GM04503 (cell line): ENCODE measurements around the gene NYNRIN.
"Not testable (repeated sequence)": the region's sequence is repeated elsewhere in the genome, so short reads cannot be mapped to it uniquely, and the experiment has no call there.

Source experiments
- DNase-seq: peaks from one replicate; pipeline ENCODE4 v3.0.0-alpha.2; 2012; ENCODE audit warnings: low read depth

The NYNRIN gene

GRCh38 chr14:24398653-24399446 is at the start of gene NYNRIN:
TSS of gene NYNRIN (plus strand) at chr14:24399003. CDS start at chr14:24399247, 244 bp downstream.
- DNase-seq: no peak

GRCh38 chr14:24349742-24350141 is 49.1 kb upstream of the NYNRIN start:
- no peak for DNase-seq

- no peak for DNase-seq
Measured at GRCh38 chr14:24351517-24351916, 47.3 kb upstream of the NYNRIN start.

GRCh38 chr14:24353559-24354481 is 45.0 kb upstream of the NYNRIN start:
- peak; percentile 53 for DNase-seq

GRCh38 chr14:24354482-24354825 is 44.3 kb upstream of the NYNRIN start:
- DNase-seq: not testable (repeated sequence)

- DNase-seq: no peak
Measured at GRCh38 chr14:24355009-24355408, 43.8 kb upstream of the NYNRIN start.

GRCh38 chr14:24356208-24356607 is 42.6 kb upstream of the NYNRIN start:
- no peak for DNase-seq

GRCh38 chr14:24360281-24360680 is 38.5 kb upstream of the NYNRIN start:
- DNase-seq: no peak

- no peak for DNase-seq
Measured at GRCh38 chr14:24361326-24361725, 37.5 kb upstream of the NYNRIN start.

- peak; percentile 86 for DNase-seq
Measured at GRCh38 chr14:24362241-24362960, 36.4 kb upstream of the NYNRIN start.

GRCh38 chr14:24363401-24363800 is 35.4 kb upstream of the NYNRIN start:
- no peak for DNase-seq

- no peak for DNase-seq
Measured at GRCh38 chr14:24364841-24365240, 34.0 kb upstream of the NYNRIN start.

GRCh38 chr14:24365600-24366412 is 33.0 kb upstream of the NYNRIN start:
- DNase-seq: peak; percentile 74

GRCh38 chr14:24366413-24366720 is 32.4 kb upstream of the NYNRIN start:
- no peak for DNase-seq

GRCh38 chr14:24366721-24367513 is 31.9 kb upstream of the NYNRIN start:
- peak; percentile 88 for DNase-seq

- DNase-seq: peak; percentile 84
Measured at GRCh38 chr14:24367514-24368211, 31.1 kb upstream of the NYNRIN start, which contains the start of gene NFATC4. TSS of gene NFATC4 (plus strand) at chr14:24368184. CDS start at chr14:24368341, 157 bp downstream.

- DNase-seq: no peak
Measured at GRCh38 chr14:24368212-24368561, 30.6 kb upstream of the NYNRIN start.

- DNase-seq: peak; percentile 54
Measured at GRCh38 chr14:24368562-24369252, 30.1 kb upstream of the NYNRIN start.

- DNase-seq: no peak
Measured at GRCh38 chr14:24369463-24369862, 29.3 kb upstream of the NYNRIN start.
